Ascending aorta (tissue), 2 donors: ENCODE data around the gene CMTM6. TPM values are rescaled to one million over a fixed set of nuclear protein-coding genes. Genes with fewer than 3 reads are reported as not detected.

Source experiments
- DNase-seq, 2 donors: peaks; one replicate each; pipeline ENCODE4 v3.0.0-alpha.2; 2019; ENCODE audit warnings: low spot score in 2 of 2
- H3K27ac ChIP-seq, 2 donors: fragments of 200-600 bp; sonication (generic); one replicate each; pipeline ENCODE4 v1.5.1; 2016 to 2017; ENCODE audit warnings: mild to moderate bottlenecking in 1 of 2
- H3K27me3 ChIP-seq: fragments of 200-600 bp; sonication (generic); one replicate; pipeline ENCODE4 v1.5.1; 2017
- H3K36me3 ChIP-seq, 2 donors: fragments of 200-600 bp; sonication (generic); one replicate each; pipeline ENCODE4 v1.5.1; 2016
- H3K4me1 ChIP-seq, 2 donors: fragments of 200-600 bp; sonication (generic); one replicate each; pipeline ENCODE4 v1.5.1; 2016 to 2017; ENCODE audit warnings: mild to moderate bottlenecking in 1 of 2
- H3K4me3 ChIP-seq, 2 donors: fragments of 200-600 bp; sonication (generic); one replicate each; pipeline ENCODE4 v1.5.1; 2016 to 2017; ENCODE audit warnings: mild to moderate bottlenecking in 1 of 2
- H3K9me3 ChIP-seq, 2 donors: fragments of 200-600 bp; sonication (generic); one replicate each; pipeline ENCODE4 v1.5.1; 2016
- CTCF ChIP-seq, 3 experiments: fragments of 200-600 bp in 2 of 3; fragments of 450-650 bp in 1 of 3; sonication (generic) in 2 of 3; IDR thresholded peaks; one replicate each; pipeline ENCODE4 v1.5.1; 2016 to 2019; ENCODE audit warnings: antibody characterized with exemption in 3 of 3, mild to moderate bottlenecking in 1 of 3, moderate library complexity in 1 of 3
- intact Hi-C: fragments of 100-400 bp; cut with DNase I; formaldehyde crosslinking; loops from one replicate; pipeline ENCODE4 v1.15.1; 2023
- total RNA-seq: library from RNA; depleted of rRNA; stranded (reverse); fragments of >200 nt; gene quantifications from one replicate; pipeline ENCODE4 v1.1.0, GENCODE V29; 2016

The CMTM6 gene
- 12.7 TPM for total RNA-seq

GRCh38 chr3:32502118-32502945, at the start of gene CMTM6:
Gene CMTM6 (minus strand): TSS chr3:32502852. CDS start chr3:32502745, 107 bp downstream.
- no peak for TF ChIP-seq CTCF (IDR thresholded peaks at IDR 0.05)
- intact Hi-C loops, result loop anchor here (2.0 kb wide), 1 partner anchor 68 kb away; the partner anchor contains the start of gene DYNC1LI1

GRCh38 chr3:32552013-32552412, 49.4 kb upstream of the CMTM6 start:
- no peaks in the 10 kb centered on the region for H3K27me3 ChIP-seq
- peaks cover 0 to 4% of the 10 kb centered on the region in 2 donors for H3K4me1 ChIP-seq
- TF ChIP-seq CTCF (IDR thresholded peaks at IDR 0.05), result no peak
- no peaks in the 10 kb centered on the region for H3K9me3 ChIP-seq
- H3K36me3 ChIP-seq, result no peaks in the 10 kb centered on the region
- no peak overlapping the region for H3K27ac ChIP-seq
- DNase-seq, result no peak
- H3K4me3 ChIP-seq, result no peak overlapping the region
- intact Hi-C loops, result no loop called here

More at GRCh38 chr3:32502118-32502945, at the start of gene CMTM6:
- H3K36me3 ChIP-seq, result no peaks in the 10 kb centered on the region
- DNase-seq, result peak; percentile 21 to 88
- peak within 1 kb of the TSS; percentile 95 to 99 for H3K27ac ChIP-seq
- H3K4me3 ChIP-seq, result peak within 1 kb of the TSS; percentile 70 to 85
- H3K9me3 ChIP-seq, result no peaks in the 10 kb centered on the region
- peaks cover 0 to 10% of the 10 kb centered on the region in 2 donors for H3K4me1 ChIP-seq
- no peaks in the 10 kb centered on the region for H3K27me3 ChIP-seq

GRCh38 chr3:32551496-32551895, 48.8 kb upstream of the CMTM6 start:
- Histone ChIP-seq H3K27ac (no peak overlapping the region), H3K27me3 (no peaks in the 10 kb centered on the region), H3K4me1 (peaks cover 0 to 4% of the 10 kb centered on the region in 2 donors), H3K4me3 (no peak overlapping the region), H3K9me3 (no peaks in the 10 kb centered on the region), H3K36me3 (no peaks in the 10 kb centered on the region)
- intact Hi-C loops, result no loop called here
- no peak for TF ChIP-seq CTCF (IDR thresholded peaks at IDR 0.05)
- no peak for DNase-seq

- no peak for TF ChIP-seq CTCF (IDR thresholded peaks at IDR 0.05)
- H3K27me3 ChIP-seq, result no peaks in the 10 kb centered on the region
- no peak overlapping the region for H3K27ac ChIP-seq
- H3K9me3 ChIP-seq, result no peaks in the 10 kb centered on the region
- peaks cover 0 to 4% of the 10 kb centered on the region in 2 donors for H3K4me1 ChIP-seq
- DNase-seq, result no peak
- intact Hi-C loops, result no loop called here
- H3K36me3 ChIP-seq, result no peaks in the 10 kb centered on the region
- H3K4me3 ChIP-seq, result no peak overlapping the region
Measured at GRCh38 chr3:32551087-32551486, 48.4 kb upstream of the CMTM6 start.

- no peak for DNase-seq
- intact Hi-C loops, result no loop called here
Measured at GRCh38 chr3:32545305-32545704, 42.7 kb upstream of the CMTM6 start.

More at GRCh38 chr3:32545305-32545704, 42.7 kb upstream of the CMTM6 start:
- Histone ChIP-seq H3K27me3 (no peaks in the 10 kb centered on the region), H3K4me3 (no peak overlapping the region), H3K9me3 (no peaks in the 10 kb centered on the region), H3K36me3 (peaks cover 0 to 7% of the 10 kb centered on the region in 2 donors), H3K27ac (no peak overlapping the region), H3K4me1 (no peaks in the 10 kb centered on the region)
- no peak for TF ChIP-seq CTCF (IDR thresholded peaks at IDR 0.05)
